HCT116 (cell line): ENCODE measurements around the gene FAM110D. TPM values are rescaled to one million over a fixed set of nuclear protein-coding genes. Genes with fewer than 3 reads are reported as not detected.

Experiments
- ATAC-seq: fragments of 200-7000 bp; cut with Tn5 transposase; 2 replicates; pipeline ENCODE4 v1.9.1; 2020; ENCODE audit warnings: mild to moderate bottlenecking, moderate library complexity
- BruUV-seq: library from RNA; stranded (reverse); fragments of 400-500 nt; replicated peaks from 2 replicates; lab custom pipeline; 2021; lab: Mats Ljungman, UMichigan
- CTCF ChIA-PET: fragments of 300-600 bp; sonication (Branson Sonifier 250); formaldehyde crosslinking; loops from one replicate; lab custom pipeline; 2021; ENCODE audit warnings: antibody characterized with exemption; lab: Charles Lee
- POLR2A ChIA-PET: fragments of 300-600, 350-600 bp; sonication (Branson Sonifier 250); formaldehyde crosslinking; loops from one replicate; lab custom pipeline; 2021; ENCODE audit warnings: antibody characterized with exemption; lab: Charles Lee
- RAD21 ChIA-PET, 2 experiments: fragments of 300-600 bp; sonication (Branson Sonifier 250); formaldehyde crosslinking; loops; one replicate each; lab custom pipeline; 2023; ENCODE audit warnings: low total read pairs in 2 of 2; ENCODE audit not compliant: uncharacterized antibody in 2 of 2, unreplicated experiment in 2 of 2, low non-redundant PET in 1 of 2; lab: Charles Lee
- DNase-seq: peaks from one replicate; pipeline ENCODE4 v3.0.0-alpha.2; 2010; ENCODE audit warnings: low read depth, low spot score
- H2AFZ ChIP-seq: fragments of 200-600 bp; shearing (Covaris generic), sonication (generic); 2 replicates; pipeline ENCODE4 v1.6.1; 2017; ENCODE audit warnings: low read depth, mixed run types, mixed read lengths, antibody characterized with exemption, low read length; ENCODE audit not compliant: poor library complexity, severe bottlenecking
- H3K27ac ChIP-seq: 2 replicates; pipeline ENCODE4 v1.5.1; 2012; ENCODE audit warnings: low read depth, low read length
- H3K27me3 ChIP-seq: fragments of 200-600 bp; sonication (generic); 2 replicates; pipeline ENCODE4 v1.6.1; 2016; ENCODE audit warnings: mixed run types, low read length, mixed read lengths; ENCODE audit not compliant: insufficient read depth
- H3K36me3 ChIP-seq, 2 experiments: fragments of 200-500 bp in 1 of 2; fragments of 200-600 bp in 1 of 2; sonication (Bioruptor generic) in 1 of 2; sonication (generic) in 1 of 2; 2 replicates each; pipeline versions ENCODE4 v1.5.1 to v1.6.1; 2014 to 2016; ENCODE audit warnings: low read length in 2 of 2, inconsistent platforms in 1 of 2, mixed read lengths in 1 of 2, mixed run types in 1 of 2; ENCODE audit not compliant: insufficient read depth in 2 of 2, control insufficient read depth in 1 of 2
- H3K4me1 ChIP-seq, 2 experiments: fragments of 200-600 bp in 1 of 2; sonication (generic) in 1 of 2; 2 replicates each; pipeline versions ENCODE4 v1.5.1 to v1.6.1; 2012 to 2017; ENCODE audit warnings: low read length in 2 of 2, inconsistent platforms in 1 of 2, mild to moderate bottlenecking in 1 of 2, mixed read lengths in 1 of 2, mixed run types in 1 of 2, moderate library complexity in 1 of 2; ENCODE audit not compliant: insufficient read depth in 2 of 2, control insufficient read depth in 1 of 2
- H3K4me2 ChIP-seq: fragments of 200-600 bp; sonication (generic); 2 replicates; pipeline ENCODE4 v1.6.1; 2017; ENCODE audit warnings: mixed run types, low read length, mixed read lengths
- H3K4me3 ChIP-seq, 2 experiments: fragments of 200-600 bp in 1 of 2; sonication (generic) in 1 of 2; replicated peaks in 1 of 2; 2 replicates each; pipeline ENCODE4 v1.5.1; 2011 to 2016; ENCODE audit warnings: low read length in 2 of 2, control low read depth in 1 of 2, low read depth in 1 of 2, mild to moderate bottlenecking in 1 of 2, mixed read lengths in 1 of 2, mixed run types in 1 of 2
- H3K79me2 ChIP-seq: fragments of 200-600 bp; sonication (generic); 2 replicates; pipeline ENCODE4 v1.6.1; 2017; ENCODE audit warnings: mild to moderate bottlenecking, mixed run types, low read length, moderate library complexity, mixed read lengths; ENCODE audit not compliant: insufficient read depth
- H3K9ac ChIP-seq: fragments of 200-600 bp; sonication (generic); 2 replicates; pipeline ENCODE4 v1.6.1; 2016; ENCODE audit warnings: low read length, mixed read lengths
- H3K9me2 ChIP-seq: fragments of 200-600 bp; sonication (generic), shearing (Covaris generic); 2 replicates; pipeline ENCODE4 v1.6.1; 2017; ENCODE audit warnings: mixed run types, mild to moderate bottlenecking, moderate library complexity; ENCODE audit not compliant: insufficient read depth
- H3K9me3 ChIP-seq, 2 experiments: fragments of 200-500 bp in 1 of 2; fragments of 200-600 bp in 1 of 2; sonication (Bioruptor generic) in 1 of 2; sonication (generic) in 1 of 2; 2 replicates each; pipeline ENCODE4 v1.6.1; 2014 to 2017; ENCODE audit warnings: low read length in 2 of 2, mixed read lengths in 2 of 2, inconsistent platforms in 1 of 2, low read depth in 1 of 2, mild to moderate bottlenecking in 1 of 2, mixed run types in 1 of 2, moderate library complexity in 1 of 2; ENCODE audit not compliant: control insufficient read depth in 1 of 2, insufficient read depth in 1 of 2
- H4K20me1 ChIP-seq: fragments of 200-600 bp; sonication (generic), shearing (Covaris generic); 2 replicates; pipeline ENCODE4 v1.6.1; 2017; ENCODE audit warnings: mixed run types, mild to moderate bottlenecking, moderate library complexity; ENCODE audit not compliant: insufficient read depth
- CBX3 ChIP-seq: IDR thresholded peaks from 2 replicates; pipeline ENCODE4 v1.6.1; 2012; ENCODE audit warnings: low read depth
- EZH2 ChIP-seq: fragments of 200-600 bp; sonication (generic); IDR thresholded peaks from 2 replicates; pipeline ENCODE4 v1.6.1; 2017; ENCODE audit warnings: antibody characterized with exemption, mixed run types
- EZH2phosphoT487 ChIP-seq: fragments of 200-600 bp; IDR thresholded peaks from 2 replicates; pipeline ENCODE4 v1.6.1; 2018; ENCODE audit warnings: antibody characterized with exemption, borderline replicate concordance
- FOSL1 ChIP-seq: IDR thresholded peaks from 2 replicates; pipeline ENCODE4 v1.6.1; 2012; ENCODE audit warnings: low read depth
- JUND ChIP-seq: IDR thresholded peaks from 2 replicates; pipeline ENCODE4 v1.6.1; 2012
- POLR2A ChIP-seq: IDR thresholded peaks from 2 replicates; pipeline ENCODE4 v1.7.0; 2011; ENCODE audit warnings: borderline replicate concordance; ENCODE audit not compliant: insufficient read depth, insufficient read length; ENCODE audit errors: extremely low read depth
- RAD21 ChIP-seq: IDR thresholded peaks from 2 replicates; pipeline ENCODE4 v1.6.1; 2012; ENCODE audit warnings: low read depth, mild to moderate bottlenecking
- SIN3A ChIP-seq: IDR thresholded peaks from 2 replicates; pipeline ENCODE4 v1.6.1; 2012; ENCODE audit warnings: low read depth
- TCF7L2 ChIP-seq: IDR thresholded peaks from 2 replicates; pipeline ENCODE4 v1.7.0; 2011; ENCODE audit warnings: borderline replicate concordance, inconsistent platforms; ENCODE audit not compliant: insufficient read depth, insufficient read length; ENCODE audit errors: extremely low read depth
- YY1 ChIP-seq: IDR thresholded peaks from 2 replicates; pipeline ENCODE4 v1.6.1; 2011; ENCODE audit warnings: low read length, low read depth, moderate library complexity, mild to moderate bottlenecking; ENCODE audit not compliant: insufficient replicate concordance; ENCODE audit errors: extremely low read depth
- ZFX ChIP-seq: fragments of 450-650 bp; IDR thresholded peaks from 2 replicates; pipeline ENCODE4 v1.6.1; 2017
- ZNF274 ChIP-seq: fragments of 200-500 bp; sonication (Bioruptor generic); IDR thresholded peaks from 2 replicates; pipeline ENCODE4 v1.6.1; 2014; ENCODE audit warnings: mild to moderate bottlenecking, low read depth, low read length, inconsistent platforms
- intact Hi-C: fragments of 100-400 bp; cut with micrococcal nuclease; formaldehyde crosslinking; loops from 2 replicates; pipeline ENCODE4 v1.10.0; 2022
- total RNA-seq: library from RNA; stranded (reverse); gene quantifications from one replicate; pipeline ENCODE4 v1.2.1, GENCODE V29; 2021; ENCODE audit not compliant: unreplicated experiment
- TF ChIP-seq, protein P1 (sequence below): IDR thresholded peaks from 2 replicates; pipeline ENCODE4 v1.6.1; 2012
- TF ChIP-seq, protein P2 (sequence below): IDR thresholded peaks from 2 replicates; pipeline ENCODE4 v1.6.1; 2012

The FAM110D gene
- total RNA-seq, 1 experiment from 2014 or later: 0.34 TPM

DNA sequence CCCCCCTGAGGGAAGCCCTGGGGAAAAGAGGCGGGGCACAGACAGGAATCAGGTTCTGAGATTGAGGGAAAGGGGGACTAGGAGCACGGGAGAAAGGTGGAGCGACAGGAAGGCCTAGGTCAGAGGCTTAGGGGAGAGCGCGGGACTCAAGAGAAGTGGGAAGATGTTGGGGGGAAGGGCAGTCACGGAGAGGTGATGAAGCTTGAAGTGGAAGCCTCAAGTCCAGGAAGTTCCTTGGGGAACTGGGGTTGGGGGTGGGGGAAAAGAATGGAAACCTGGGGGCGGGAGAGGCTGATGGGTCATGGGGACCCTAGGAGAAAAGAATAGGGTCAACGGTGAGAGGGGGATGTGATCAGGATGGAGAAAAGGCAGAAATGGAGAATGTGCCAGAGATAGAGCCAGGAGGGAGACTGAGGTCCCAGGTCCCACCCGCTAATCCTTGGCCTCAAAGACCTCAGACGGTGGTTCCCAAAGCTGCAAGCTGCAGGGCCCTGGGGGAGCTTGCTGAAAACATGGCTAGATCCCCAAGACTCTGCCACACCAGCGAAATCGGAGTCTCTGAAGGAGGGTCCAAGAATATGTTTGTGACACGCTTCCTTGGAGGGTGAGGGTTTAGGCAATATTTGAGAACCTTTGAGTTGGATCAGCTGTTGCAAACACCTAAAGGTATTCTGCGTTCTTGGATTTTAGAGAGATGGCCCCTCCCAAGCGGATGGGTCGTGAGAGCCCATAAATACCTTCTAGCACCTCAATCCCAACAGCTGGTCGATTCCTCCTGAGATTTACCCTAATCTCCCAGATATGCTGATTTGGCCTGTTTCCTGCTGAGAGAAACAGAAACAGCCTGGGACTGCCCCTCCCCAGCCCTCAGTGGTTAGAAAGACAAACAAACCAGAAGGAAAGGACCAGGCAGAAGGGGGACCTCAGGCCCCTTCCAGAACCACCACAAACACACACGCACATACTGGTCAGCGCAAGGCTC, 6.3 kb downstream of the FAM110D start:
- ChIA-PET POLR2A (interaction anchor here (1.2 kb wide), 1 partner anchor 69 kb away, joined by 4 read pairs; the partner anchor contains the start of gene CEP85), CTCF (interaction anchor here (0.9 to 1.3 kb wide), 2 partner anchors 12 to 130 kb away, joined by 3 to 7 read pairs; partner anchors contain the start of gene CNKSR1), RAD21 (no interaction called here)
- H3K36me3 ChIP-seq: no peaks in the 10 kb centered on the region
- H2AFZ ChIP-seq: peak overlapping the region; percentile 85
- H3K4me2 ChIP-seq: peak overlapping the region; percentile 90
- H4K20me1 ChIP-seq: no peaks in the 10 kb centered on the region
- H3K9me3 ChIP-seq: no peaks in the 10 kb centered on the region
- no peak for DNase-seq
- no peak overlapping the region for H3K4me3 ChIP-seq
- no peaks in the 10 kb centered on the region for H3K27me3 ChIP-seq
- H3K79me2 ChIP-seq: peaks cover 4% of the 10 kb centered on the region
- no peak for ATAC-seq
- intact Hi-C loops: loop anchor here (5.0 kb wide), 3 partner anchors 128 to 227 kb away; no protein-coding TSS in a partner anchor
- peaks cover 9 to 37% of the 10 kb centered on the region in 2 experiments for H3K4me1 ChIP-seq
- TF ChIP-seq JUND (no peak), TCF7L2 (no peak), EZH2phosphoT487 (no peak), SIN3A (no peak), FOSL1 (no peak), ZNF274 (no peak), EZH2 (no peak), YY1 (no peak), POLR2A (no peak), ZFX (no peak), RAD21 (no peak), CBX3 (no peak)
- TF ChIP-seq, protein P1, sequence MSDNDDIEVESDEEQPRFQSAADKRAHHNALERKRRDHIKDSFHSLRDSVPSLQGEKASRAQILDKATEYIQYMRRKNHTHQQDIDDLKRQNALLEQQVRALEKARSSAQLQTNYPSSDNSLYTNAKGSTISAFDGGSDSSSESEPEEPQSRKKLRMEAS: no peak
- TF ChIP-seq, protein P2, sequence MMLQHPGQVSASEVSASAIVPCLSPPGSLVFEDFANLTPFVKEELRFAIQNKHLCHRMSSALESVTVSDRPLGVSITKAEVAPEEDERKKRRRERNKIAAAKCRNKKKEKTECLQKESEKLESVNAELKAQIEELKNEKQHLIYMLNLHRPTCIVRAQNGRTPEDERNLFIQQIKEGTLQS: no peak
- H3K27ac ChIP-seq: no peak overlapping the region
- peak overlapping the region; percentile 60 for H3K9ac ChIP-seq
- no TSS peak for BruUV-seq
- no peaks in the 10 kb centered on the region for H3K9me2 ChIP-seq
